IPS-15b (cell line): ENCODE measurements around the gene RNF225.

Experiments
- H3K27me3 ChIP-seq: one replicate; pipeline ENCODE4 v1.6.1; 2013; ENCODE audit warnings: low read length; ENCODE audit not compliant: control insufficient read depth, insufficient read depth
- H3K36me3 ChIP-seq: one replicate; pipeline ENCODE4 v1.6.1; 2013; ENCODE audit warnings: low read length; ENCODE audit not compliant: control insufficient read depth, insufficient read depth
- H3K4me1 ChIP-seq: one replicate; pipeline ENCODE4 v1.6.1; 2013; ENCODE audit warnings: mild to moderate bottlenecking, low read length; ENCODE audit not compliant: control insufficient read depth, insufficient read depth
- H3K4me3 ChIP-seq: one replicate; pipeline ENCODE4 v1.5.1; 2013; ENCODE audit warnings: low read depth, low read length
- H3K9ac ChIP-seq: one replicate; pipeline ENCODE4 v1.6.1; 2013; ENCODE audit warnings: low read depth, mild to moderate bottlenecking, low read length
- H3K9me3 ChIP-seq: one replicate; pipeline ENCODE4 v1.6.1; 2013; ENCODE audit warnings: mild to moderate bottlenecking, low read length; ENCODE audit not compliant: control insufficient read depth, insufficient read depth

RNF225 gene

DNA sequence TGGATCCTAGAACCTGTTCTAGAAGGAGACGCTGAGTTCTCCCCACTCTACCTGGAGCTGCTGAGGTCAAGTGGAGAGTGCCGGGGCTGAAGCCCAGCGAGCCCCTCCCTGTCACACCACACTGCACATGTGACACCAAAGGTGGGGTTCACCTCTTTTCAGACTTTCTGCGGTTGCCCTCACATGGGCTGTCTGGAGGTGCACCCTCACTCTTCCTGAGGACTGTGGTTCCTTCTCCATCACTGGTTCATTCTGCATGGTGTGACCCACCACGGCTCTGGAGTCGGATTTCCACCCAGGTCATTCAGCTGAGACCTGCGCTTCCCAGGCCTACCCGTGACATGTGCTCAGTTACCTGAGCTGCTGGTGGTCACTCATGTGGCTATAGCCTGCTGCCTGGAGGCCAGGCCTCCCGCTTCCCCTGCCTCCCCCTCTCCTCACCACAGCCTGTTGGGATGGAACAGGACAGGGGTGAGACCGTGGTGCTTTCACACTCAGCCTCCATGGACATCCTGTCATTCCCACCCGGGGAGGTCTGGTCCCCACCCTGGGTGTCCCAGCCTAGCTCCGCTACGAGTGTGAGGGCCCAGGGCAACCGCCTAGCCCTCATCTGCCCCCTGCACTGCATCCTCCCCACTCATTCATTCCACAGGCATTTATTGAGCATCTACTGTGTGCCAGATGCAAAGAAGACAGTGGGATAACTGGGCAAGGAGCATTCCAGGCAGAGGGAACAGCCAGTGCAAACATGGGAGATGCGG is 41.6 kb upstream of the RNF225 start:
- H3K4me3 ChIP-seq = no peak overlapping the region
- H3K9ac ChIP-seq = no peak overlapping the region
- peaks cover 3% of the 10 kb centered on the region for H3K36me3 ChIP-seq
- H3K27me3 ChIP-seq = no peaks in the 10 kb centered on the region
- no peaks in the 10 kb centered on the region for H3K4me1 ChIP-seq
- no peaks in the 10 kb centered on the region for H3K9me3 ChIP-seq

GRCh38 chr19:58354478-58355030 is 40.9 kb upstream of the RNF225 start:
- Histone ChIP-seq H3K9me3 (no peaks in the 10 kb centered on the region), H3K27me3 (no peaks in the 10 kb centered on the region), H3K36me3 (peaks cover 3% of the 10 kb centered on the region), H3K4me3 (no peak overlapping the region), H3K9ac (no peak overlapping the region), H3K4me1 (no peaks in the 10 kb centered on the region)

GRCh38 chr19:58355215-58355796 is 40.1 kb upstream of the RNF225 start:
- Histone ChIP-seq H3K4me3 (no peak overlapping the region), H3K9me3 (no peaks in the 10 kb centered on the region), H3K36me3 (peaks cover 3% of the 10 kb centered on the region), H3K9ac (no peak overlapping the region), H3K4me1 (no peaks in the 10 kb centered on the region), H3K27me3 (no peaks in the 10 kb centered on the region)

DNA sequence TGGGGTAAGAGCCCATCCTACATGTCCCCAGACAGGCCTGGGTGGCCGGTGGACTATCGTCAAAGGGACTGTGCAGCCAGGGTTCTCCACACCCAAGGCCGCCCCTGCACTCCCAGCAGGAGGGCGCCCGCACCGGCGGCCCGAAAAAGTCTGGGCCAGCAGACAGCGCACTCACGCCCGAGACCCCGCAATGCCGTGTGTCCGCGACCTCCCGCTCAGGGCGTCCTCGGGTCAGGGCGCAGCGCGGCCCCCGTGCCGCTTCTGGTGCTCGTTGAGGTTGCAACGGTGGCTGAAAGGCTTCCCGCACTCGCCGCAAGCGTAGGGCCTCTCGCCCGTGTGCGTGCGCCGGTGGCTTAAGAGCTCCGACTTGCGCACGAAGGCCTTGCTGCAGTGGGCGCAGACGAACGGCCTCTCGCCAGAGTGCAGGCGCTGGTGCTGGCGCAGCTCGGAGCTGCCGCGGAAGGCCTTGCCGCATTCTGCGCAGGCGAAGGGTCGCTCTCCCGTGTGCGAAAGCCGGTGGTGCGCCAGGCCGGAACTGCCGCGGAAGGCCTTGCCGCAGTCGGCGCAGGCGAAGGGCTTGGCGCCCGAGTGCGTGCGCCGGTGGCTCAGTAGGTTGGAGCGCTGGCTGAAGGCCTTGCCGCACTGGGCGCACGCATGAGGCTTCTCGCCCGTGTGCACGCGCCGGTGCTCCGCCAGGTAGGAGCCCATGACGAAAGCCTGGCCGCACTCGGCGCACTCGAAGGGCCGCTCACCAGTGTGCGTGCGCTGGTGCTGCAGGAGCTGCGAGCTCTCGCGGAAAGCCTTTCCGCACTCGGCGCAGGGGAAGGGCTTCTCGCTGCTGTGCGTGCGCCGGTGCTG is 39.3 kb upstream of the RNF225 start:
- peaks cover 3% of the 10 kb centered on the region for H3K36me3 ChIP-seq
- H3K9me3 ChIP-seq = no peaks in the 10 kb centered on the region
- no peak overlapping the region for H3K4me3 ChIP-seq
- no peaks in the 10 kb centered on the region for H3K4me1 ChIP-seq
- no peak overlapping the region for H3K9ac ChIP-seq
- H3K27me3 ChIP-seq = no peaks in the 10 kb centered on the region

GRCh38 chr19:58356766-58357480 is 38.5 kb upstream of the RNF225 start:
- H3K27me3 ChIP-seq = no peaks in the 10 kb centered on the region
- no peak overlapping the region for H3K4me3 ChIP-seq
- no peaks in the 10 kb centered on the region for H3K4me1 ChIP-seq
- H3K9me3 ChIP-seq = no peaks in the 10 kb centered on the region
- peaks cover 3% of the 10 kb centered on the region for H3K36me3 ChIP-seq
- peak overlapping the region; percentile 57 for H3K9ac ChIP-seq

DNA sequence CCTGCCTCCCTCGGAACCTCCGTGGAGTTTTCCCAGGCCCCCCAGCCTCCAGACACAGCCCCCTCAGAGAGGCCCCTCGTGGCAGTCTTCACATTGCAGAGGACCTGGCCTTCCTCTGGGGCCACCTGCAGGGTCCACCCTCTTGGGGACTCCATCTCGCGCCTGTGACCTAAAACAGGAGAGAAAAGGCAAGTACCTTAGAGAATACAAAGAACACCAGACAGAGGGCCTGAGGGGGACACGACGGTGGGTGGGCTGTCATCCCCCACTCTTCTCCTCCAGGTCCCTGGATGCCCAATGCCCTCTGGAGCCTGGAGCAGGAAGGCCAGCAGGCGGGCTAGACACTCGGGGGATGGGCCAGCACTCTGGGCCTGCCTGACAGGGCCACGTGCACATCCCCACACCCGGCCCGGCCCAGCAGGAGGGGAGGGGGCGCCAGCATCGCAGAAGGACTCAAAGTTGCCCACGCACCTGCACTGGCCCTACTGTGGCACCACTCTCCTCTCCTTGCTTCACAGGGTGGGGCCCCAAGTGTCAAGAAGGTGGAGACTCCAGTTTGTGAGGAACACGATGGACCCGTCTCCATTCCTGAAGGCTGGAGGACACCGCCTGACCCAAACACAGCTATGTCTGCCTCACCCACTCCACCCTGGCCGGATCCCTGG is 37.8 kb upstream of the RNF225 start:
- H3K36me3 ChIP-seq = peaks cover 3% of the 10 kb centered on the region
- H3K9ac ChIP-seq = peak overlapping the region; percentile 57
- no peaks in the 10 kb centered on the region for H3K27me3 ChIP-seq
- H3K4me3 ChIP-seq = no peak overlapping the region
- H3K9me3 ChIP-seq = no peaks in the 10 kb centered on the region
- no peaks in the 10 kb centered on the region for H3K4me1 ChIP-seq

- H3K4me3 ChIP-seq = peak overlapping the region; percentile 98
- H3K9ac ChIP-seq = peak overlapping the region; percentile 91
- H3K4me1 ChIP-seq = no peaks in the 10 kb centered on the region
- H3K27me3 ChIP-seq = no peaks in the 10 kb centered on the region
- H3K36me3 ChIP-seq = no peaks in the 10 kb centered on the region
- no peaks in the 10 kb centered on the region for H3K9me3 ChIP-seq
Measured at GRCh38 chr19:58361900-58362271, 33.6 kb upstream of the RNF225 start.

- H3K4me3 ChIP-seq = peak within 1 kb of the TSS; percentile 98
- no peaks in the 10 kb centered on the region for H3K36me3 ChIP-seq
- H3K9me3 ChIP-seq = no peaks in the 10 kb centered on the region
- H3K27me3 ChIP-seq = no peaks in the 10 kb centered on the region
- no peaks in the 10 kb centered on the region for H3K4me1 ChIP-seq
- H3K9ac ChIP-seq = peak within 1 kb of the TSS; percentile 91
Measured at GRCh38 chr19:58362272-58362994, 33.0 kb upstream of the RNF225 start, which contains the start of gene ZNF497. ZNF497 (minus strand) TSS chr19:58362751; CDS start chr19:58357635, 5,116 bp downstream.

DNA sequence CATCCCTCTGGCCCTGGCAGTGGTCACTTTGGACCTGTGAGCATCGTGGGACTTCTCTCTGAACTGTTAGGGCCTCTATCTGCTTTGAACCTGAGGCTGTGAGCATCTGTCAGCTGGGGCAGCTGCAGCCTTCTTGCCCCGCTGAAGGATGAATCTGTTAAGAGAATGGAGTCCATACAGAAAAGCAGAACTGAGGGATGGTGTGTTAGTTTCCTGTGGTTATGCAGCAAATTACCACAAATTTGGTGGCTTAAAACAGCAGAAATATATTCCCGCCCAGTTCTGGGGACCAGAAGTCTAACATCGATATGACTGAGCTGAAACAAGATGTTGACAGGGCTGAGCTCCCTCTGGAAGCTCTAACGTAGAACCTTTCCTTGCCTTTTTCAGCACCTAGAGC is 31.3 kb upstream of the RNF225 start:
- no peaks in the 10 kb centered on the region for H3K4me1 ChIP-seq
- no peaks in the 10 kb centered on the region for H3K36me3 ChIP-seq
- no peaks in the 10 kb centered on the region for H3K9me3 ChIP-seq
- no peaks in the 10 kb centered on the region for H3K27me3 ChIP-seq
- H3K4me3 ChIP-seq = no peak overlapping the region
- no peak overlapping the region for H3K9ac ChIP-seq

- Histone ChIP-seq H3K36me3 (no peaks in the 10 kb centered on the region), H3K4me3 (no peak overlapping the region), H3K9me3 (no peaks in the 10 kb centered on the region), H3K4me1 (no peaks in the 10 kb centered on the region), H3K9ac (no peak overlapping the region), H3K27me3 (no peaks in the 10 kb centered on the region)
Measured at GRCh38 chr19:58366585-58367430, 28.6 kb upstream of the RNF225 start.
